AG09309 (cell line): Measurements from ENCODE around the gene ZBBX.

Source experiments
- DNase-seq: peaks from one replicate; pipeline ENCODE4 v3.0.0-alpha.2; 2010; ENCODE audit warnings: low read depth
- H3K4me3 ChIP-seq: 2 replicates; pipeline ENCODE4 v1.5.1; 2011; ENCODE audit warnings: mild to moderate bottlenecking, low read depth, low read length, moderate library complexity; ENCODE audit not compliant: control insufficient read depth
- CTCF ChIP-seq: IDR thresholded peaks from 2 replicates; pipeline ENCODE4 v1.5.1; 2011; ENCODE audit warnings: mild to moderate bottlenecking, low read depth, low read length, inconsistent platforms; ENCODE audit not compliant: insufficient read depth, control insufficient read depth; ENCODE audit errors: missing control alignments

Gene ZBBX

DNA sequence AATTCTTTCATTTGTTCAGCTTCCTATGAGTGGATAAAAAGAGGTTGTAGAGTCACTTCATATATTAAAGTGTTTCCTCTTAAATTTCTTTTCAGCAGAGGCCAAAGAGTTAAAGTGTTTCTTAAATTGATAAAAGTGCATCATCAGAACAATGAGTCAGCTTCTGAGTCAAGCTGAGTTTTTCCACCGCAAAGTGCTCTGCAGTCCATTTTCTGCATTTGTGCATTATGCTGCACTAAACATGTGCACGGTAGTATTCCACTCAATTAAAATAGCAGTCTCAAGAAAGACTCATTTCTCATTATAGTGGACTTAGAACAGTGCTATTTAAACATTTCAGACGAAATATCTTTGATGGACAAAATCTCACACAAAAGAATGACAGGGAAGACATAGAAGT, 152.0 kb downstream of the ZBBX start:
- H3K4me3 ChIP-seq: no peak overlapping the region
- TF ChIP-seq CTCF: no peak
- no peak for DNase-seq

- no peak for TF ChIP-seq CTCF
- no peak for DNase-seq
- no peak overlapping the region for H3K4me3 ChIP-seq
Measured at GRCh38 chr3:167225821-167226220, 154.3 kb downstream of the ZBBX start.

DNA sequence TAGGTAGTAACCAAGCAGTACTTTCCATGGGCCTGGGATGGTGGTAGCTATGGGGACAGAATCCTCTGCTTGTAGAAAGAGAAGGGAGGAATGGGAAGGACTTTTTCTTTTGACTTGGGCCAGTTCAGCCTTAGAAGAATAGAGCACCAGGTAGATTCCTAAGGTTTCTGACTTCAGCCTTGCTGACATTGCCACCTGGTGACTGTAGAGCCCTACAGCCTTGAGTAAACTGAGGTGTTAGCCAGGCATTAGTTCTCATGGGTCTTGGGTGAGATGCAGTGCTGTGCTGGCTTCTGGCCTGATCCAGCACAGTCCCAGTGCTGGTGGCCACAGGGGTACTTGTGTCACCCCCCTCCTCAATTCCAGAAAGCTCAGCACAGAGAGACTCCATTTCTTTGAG, 171.1 kb downstream of the ZBBX start:
- H3K4me3 ChIP-seq: no peak overlapping the region
- TF ChIP-seq CTCF: no peak
- DNase-seq: no peak

DNA sequence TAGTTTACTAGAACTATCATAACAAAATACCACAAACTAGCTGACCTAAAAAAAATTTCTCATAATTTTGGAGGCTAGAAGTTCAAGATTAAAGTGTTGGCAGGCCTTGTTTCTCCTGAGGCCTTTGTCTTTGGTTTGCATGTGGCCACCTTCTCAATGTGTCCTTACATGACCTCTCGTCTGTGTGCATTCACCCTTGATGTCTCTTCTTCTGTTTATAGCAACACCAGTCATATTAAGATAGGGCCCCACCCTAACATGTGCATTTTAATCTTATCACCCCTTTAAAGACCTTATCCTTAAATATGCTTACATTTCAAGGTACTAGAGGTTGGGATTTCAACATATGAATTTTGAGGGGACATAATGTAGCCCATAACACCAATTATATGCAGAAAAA, 177.0 kb downstream of the ZBBX start:
- no peak for DNase-seq
- TF ChIP-seq CTCF: no peak

DNA sequence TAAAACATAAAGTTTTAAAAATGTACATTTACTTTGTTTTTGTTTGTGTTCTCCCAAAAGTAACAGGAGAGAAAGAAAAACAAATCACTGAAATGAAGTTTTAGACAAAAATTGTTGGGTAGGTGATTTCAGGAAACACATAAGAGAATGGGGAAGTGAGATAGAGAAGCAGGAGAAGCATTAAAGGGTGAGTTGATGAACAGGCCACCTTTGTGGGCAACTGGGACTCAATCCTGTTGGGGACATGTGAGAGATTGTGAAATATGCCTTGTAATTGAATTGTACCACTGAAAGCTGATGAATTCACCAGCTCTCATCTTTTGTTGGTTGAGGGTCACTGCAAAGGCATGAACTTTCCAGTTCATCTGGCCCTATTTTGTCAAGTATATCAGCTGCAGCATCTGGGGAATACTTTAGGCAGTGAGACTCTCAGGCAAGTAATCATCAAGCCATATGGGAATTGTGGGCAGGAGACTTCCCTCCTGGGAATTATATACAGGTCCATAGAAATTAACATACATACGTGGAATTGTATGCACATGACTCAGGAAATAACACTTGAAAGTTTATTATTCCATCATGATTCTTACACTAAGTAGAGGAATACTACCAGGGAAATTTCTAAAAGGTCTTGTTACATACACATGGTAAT, 181.0 kb downstream of the ZBBX start:
- no peak overlapping the region for H3K4me3 ChIP-seq
- TF ChIP-seq CTCF: no peak
- no peak for DNase-seq

More for the DNA sequence above, 177.0 kb downstream of the ZBBX start:
- no peak overlapping the region for H3K4me3 ChIP-seq
